ENCODE results near the gene SAT2.

GRCh38 chr17:7579001-7579833 is 48.4 kb downstream of the SAT2 start, which contains the start of gene CD68:
- TF ChIP-seq CTCF (IDR thresholded peaks at IDR 0.05) = no peak
- no peak for TF ChIP-seq EZH2phosphoT487 (IDR thresholded peaks at IDR 0.05)

Measured in neural progenitor cell (in vitro differentiated cells).